Measurements from ENCODE around the gene TMEM50B.
"Not testable (repeated sequence)": the region's sequence is repeated elsewhere in the genome, so short reads cannot be mapped to it uniquely, and the experiment has no call there.

The TMEM50B gene

GRCh38 chr21:33478182-33478581 is 1.6 kb downstream of the TMEM50B start:
- DNase-seq (ENCODE audit: low read depth in 2 of 2): no peak

- no peak for DNase-seq (ENCODE audit: low read depth in 2 of 2)
These were observed 2.7 kb downstream of the TMEM50B start for GRCh38 chr21:33477066-33477465.

GRCh38 chr21:33473344-33473743 is 6.4 kb downstream of the TMEM50B start:
- DNase-seq (ENCODE audit: low read depth in 2 of 2): no peak

- no peak for DNase-seq (ENCODE audit: low read depth in 2 of 2)
These were observed 9.1 kb downstream of the TMEM50B start for GRCh38 chr21:33470701-33471100.

GRCh38 chr21:33469183-33469582 is 10.6 kb downstream of the TMEM50B start:
- not testable (repeated sequence) for DNase-seq (ENCODE audit: low read depth in 2 of 2)

GRCh38 chr21:33461538-33462250 is 18.1 kb downstream of the TMEM50B start:
- DNase-seq (ENCODE audit: low read depth in 2 of 2): no peak

GRCh38 chr21:33458861-33459260 is 20.9 kb downstream of the TMEM50B start:
- DNase-seq (ENCODE audit: low read depth in 2 of 2): no peak

- no peak for DNase-seq (ENCODE audit: low read depth in 2 of 2)
These were observed 23.9 kb downstream of the TMEM50B start for GRCh38 chr21:33455686-33456446.

GRCh38 chr21:33452362-33452761 is 27.4 kb downstream of the TMEM50B start:
- no peak for DNase-seq (ENCODE audit: low read depth in 2 of 2)

- DNase-seq (ENCODE audit: low read depth in 2 of 2): no peak
These were observed 28.1 kb downstream of the TMEM50B start for GRCh38 chr21:33451634-33452071.

- no peak for DNase-seq (ENCODE audit: low read depth in 2 of 2)
These were observed 30.2 kb downstream of the TMEM50B start for GRCh38 chr21:33449616-33450015.

- not testable (repeated sequence) for DNase-seq (ENCODE audit: low read depth in 2 of 2)
These were observed 33.2 kb downstream of the TMEM50B start for GRCh38 chr21:33446620-33447019.

- DNase-seq (ENCODE audit: low read depth in 2 of 2): no peak
These were observed 35.3 kb downstream of the TMEM50B start for GRCh38 chr21:33444499-33444898.

GRCh38 chr21:33443194-33443593 is 36.6 kb downstream of the TMEM50B start:
- no peak for DNase-seq (ENCODE audit: low read depth in 2 of 2)

GRCh38 chr21:33441489-33442477 is 38.0 kb downstream of the TMEM50B start:
- no peak for DNase-seq (ENCODE audit: low read depth in 2 of 2)

- DNase-seq (ENCODE audit: low read depth in 2 of 2): no peak
These were observed 42.6 kb downstream of the TMEM50B start for GRCh38 chr21:33437140-33437539.

- no peak for DNase-seq (ENCODE audit: low read depth in 2 of 2)
These were observed 44.9 kb downstream of the TMEM50B start for GRCh38 chr21:33434770-33435360.

GRCh38 chr21:33433425-33434114 is 46.2 kb downstream of the TMEM50B start:
- no peak for DNase-seq (ENCODE audit: low read depth in 2 of 2)

GRCh38 chr21:33433001-33433400 is 46.8 kb downstream of the TMEM50B start:
- no peak for DNase-seq (ENCODE audit: low read depth in 2 of 2)

GRCh38 chr21:33432496-33432895 is 47.3 kb downstream of the TMEM50B start:
- DNase-seq (ENCODE audit: low read depth in 2 of 2): no peak

GRCh38 chr21:33430858-33431257 is 48.9 kb downstream of the TMEM50B start:
- DNase-seq (ENCODE audit: low read depth in 2 of 2): no peak

Measured in stimulated activated CD8-positive, alpha-beta memory T cell treated with anti-CD3 and anti-CD28 coated beads, Interleukin-2, amount 100 ng/mL, for 1 hour (primary cell).